Stimulated activated CD4-positive, alpha-beta T cell treated with anti-CD3 and anti-CD28 coated beads, Interleukin-4, amount 100 ng/mL, for 24 hours (primary cell): ENCODE measurements around the gene CLSTN2.

Source experiments
- DNase-seq: peaks from one replicate; pipeline ENCODE4 v3.0.0-alpha.2; 2020

CLSTN2 gene

GRCh38 chr3:140529558-140529957, 594.6 kb downstream of the CLSTN2 start:
- no peak for DNase-seq

- no peak for DNase-seq
Observed at GRCh38 chr3:140530131-140530530, 595.1 kb downstream of the CLSTN2 start.

GRCh38 chr3:140530603-140531002, 595.6 kb downstream of the CLSTN2 start:
- DNase-seq, result no peak

- no peak for DNase-seq
Observed at GRCh38 chr3:140532793-140533330, 597.9 kb downstream of the CLSTN2 start.

GRCh38 chr3:140536926-140537726, 602.1 kb downstream of the CLSTN2 start:
- DNase-seq, result no peak

GRCh38 chr3:140537727-140538082, 602.7 kb downstream of the CLSTN2 start:
- DNase-seq, result no peak

GRCh38 chr3:140540262-140540661, 605.3 kb downstream of the CLSTN2 start:
- DNase-seq, result no peak

- no peak for DNase-seq
Observed at GRCh38 chr3:140541975-140542653, 607.1 kb downstream of the CLSTN2 start.

- DNase-seq, result no peak
Observed at GRCh38 chr3:140545197-140545596, 610.2 kb downstream of the CLSTN2 start.

GRCh38 chr3:140545756-140546155, 610.8 kb downstream of the CLSTN2 start:
- DNase-seq, result no peak

- DNase-seq, result no peak
Observed at GRCh38 chr3:140546649-140547048, 611.7 kb downstream of the CLSTN2 start.

- no peak for DNase-seq
Observed at GRCh38 chr3:140552403-140552802, 617.4 kb downstream of the CLSTN2 start.

GRCh38 chr3:140552898-140553297, 617.9 kb downstream of the CLSTN2 start:
- no peak for DNase-seq

GRCh38 chr3:140553591-140553990, 618.6 kb downstream of the CLSTN2 start:
- DNase-seq, result no peak

GRCh38 chr3:140555666-140556065, 620.7 kb downstream of the CLSTN2 start:
- DNase-seq, result no peak

- no peak for DNase-seq
Observed at GRCh38 chr3:140557476-140557875, 622.5 kb downstream of the CLSTN2 start.

GRCh38 chr3:140559546-140559945, 624.6 kb downstream of the CLSTN2 start:
- no peak for DNase-seq

GRCh38 chr3:140563206-140563760, 628.3 kb downstream of the CLSTN2 start:
- no peak for DNase-seq

- no peak for DNase-seq
Observed at GRCh38 chr3:140568131-140568530, 633.1 kb downstream of the CLSTN2 start.

- no peak for DNase-seq
Observed at GRCh38 chr3:140568842-140569520, 634.0 kb downstream of the CLSTN2 start.

- no peak for DNase-seq
Observed at GRCh38 chr3:140570602-140571001, 635.6 kb downstream of the CLSTN2 start.

- DNase-seq, result no peak
Observed at GRCh38 chr3:140571836-140572235, 636.9 kb downstream of the CLSTN2 start.

- no peak for DNase-seq
Observed at GRCh38 chr3:140572334-140572733, 637.3 kb downstream of the CLSTN2 start.
